Fibroblast of lung (primary cell): ENCODE data around the gene ZC3H7B.

Experiments
- EZH2 ChIP-seq: IDR thresholded peaks from 2 replicates; pipeline ENCODE4 v1.5.1; 2012; ENCODE audit warnings: low read length, control low read depth, mild to moderate bottlenecking; ENCODE audit errors: missing control alignments
- TF ChIP-seq, protein P1 (sequence below), 2 donors: IDR thresholded peaks in 1 of 2; conservative IDR thresholded peaks in 1 of 2; 1 replicate in 1 of 2; 2 replicates in 1 of 2; pipeline ENCODE4 v1.5.1; 2011 to 2012; ENCODE audit warnings: low read length in 2 of 2, control low read depth in 1 of 2, inconsistent platforms in 1 of 2, low read depth in 1 of 2, mild to moderate bottlenecking in 1 of 2

DNA sequence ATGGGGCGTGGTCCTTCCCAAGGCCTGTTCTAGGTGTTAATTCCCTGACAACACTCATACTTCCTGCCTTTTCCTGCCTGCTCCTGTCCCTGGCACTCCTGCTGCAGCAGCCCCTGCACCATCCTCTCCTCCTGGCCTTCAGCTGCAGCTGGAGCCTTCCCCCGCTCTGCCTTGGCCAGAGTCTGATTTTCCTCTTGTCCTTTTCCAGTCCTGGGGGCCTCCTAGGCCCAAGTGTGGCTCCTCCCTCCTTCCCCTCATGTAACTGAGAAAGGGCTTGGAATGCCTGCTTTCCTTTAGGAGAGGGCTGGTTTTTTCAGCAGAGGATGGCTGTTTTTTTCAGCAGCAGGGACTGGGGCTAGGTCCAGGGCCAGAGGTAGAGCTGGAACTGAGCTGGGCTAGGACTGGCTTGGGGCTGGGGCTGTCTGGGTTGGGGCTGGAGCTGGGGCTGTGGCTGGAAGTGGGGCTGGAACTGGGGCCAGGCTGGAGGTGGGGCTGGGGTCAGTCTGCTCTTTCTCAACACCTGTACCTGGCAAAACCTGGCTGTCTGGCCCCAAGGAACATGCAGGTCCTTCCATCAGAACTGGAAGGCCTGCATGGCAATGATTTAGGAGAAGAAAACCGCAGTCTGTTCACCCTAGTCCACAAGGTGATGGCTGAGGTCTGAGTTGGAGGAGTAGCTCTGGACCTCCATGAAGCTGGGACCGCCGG, 23.6 kb downstream of the ZC3H7B start:
- TF ChIP-seq, protein P1, sequence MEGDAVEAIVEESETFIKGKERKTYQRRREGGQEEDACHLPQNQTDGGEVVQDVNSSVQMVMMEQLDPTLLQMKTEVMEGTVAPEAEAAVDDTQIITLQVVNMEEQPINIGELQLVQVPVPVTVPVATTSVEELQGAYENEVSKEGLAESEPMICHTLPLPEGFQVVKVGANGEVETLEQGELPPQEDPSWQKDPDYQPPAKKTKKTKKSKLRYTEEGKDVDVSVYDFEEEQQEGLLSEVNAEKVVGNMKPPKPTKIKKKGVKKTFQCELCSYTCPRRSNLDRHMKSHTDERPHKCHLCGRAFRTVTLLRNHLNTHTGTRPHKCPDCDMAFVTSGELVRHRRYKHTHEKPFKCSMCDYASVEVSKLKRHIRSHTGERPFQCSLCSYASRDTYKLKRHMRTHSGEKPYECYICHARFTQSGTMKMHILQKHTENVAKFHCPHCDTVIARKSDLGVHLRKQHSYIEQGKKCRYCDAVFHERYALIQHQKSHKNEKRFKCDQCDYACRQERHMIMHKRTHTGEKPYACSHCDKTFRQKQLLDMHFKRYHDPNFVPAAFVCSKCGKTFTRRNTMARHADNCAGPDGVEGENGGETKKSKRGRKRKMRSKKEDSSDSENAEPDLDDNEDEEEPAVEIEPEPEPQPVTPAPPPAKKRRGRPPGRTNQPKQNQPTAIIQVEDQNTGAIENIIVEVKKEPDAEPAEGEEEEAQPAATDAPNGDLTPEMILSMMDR (conservative IDR thresholded peaks at IDR 0.05 in 1 of 2, IDR thresholded peaks at IDR 0.05 in 1 of 2; ENCODE audit: low read depth in 1 of 2, low read length in 2 of 2) = no peak
- no peak for TF ChIP-seq EZH2
